Measurements from ENCODE around the gene TNRC6C.

TNRC6C gene

GRCh38 chr17:78095035-78095434, 136.5 kb downstream of the TNRC6C start:
- no peak for DNase-seq (ENCODE audit: low read depth)
- in situ Hi-C loops (cut with HindIII; ENCODE audit: low sequenced_read_pairs) = no loop called here
- H3K4me3 ChIP-seq (ENCODE audit: low read depth, low read length) = no peak overlapping the region
- no peak for TF ChIP-seq CTCF (IDR thresholded peaks at IDR 0.05; ENCODE audit: low read depth, low read length, missing control alignments)

GRCh38 chr17:78096093-78096492, 137.6 kb downstream of the TNRC6C start:
- DNase-seq (ENCODE audit: low read depth) = no peak
- in situ Hi-C loops (cut with HindIII; ENCODE audit: low sequenced_read_pairs) = no loop called here
- H3K4me3 ChIP-seq (ENCODE audit: low read depth, low read length) = no peak overlapping the region
- no peak for TF ChIP-seq CTCF (IDR thresholded peaks at IDR 0.05; ENCODE audit: low read depth, low read length, missing control alignments)

GRCh38 chr17:78101112-78101511, 142.6 kb downstream of the TNRC6C start:
- no peak for TF ChIP-seq CTCF (IDR thresholded peaks at IDR 0.05; ENCODE audit: low read depth, low read length, missing control alignments)
- in situ Hi-C loops (cut with HindIII; ENCODE audit: low sequenced_read_pairs) = no loop called here

GRCh38 chr17:78101542-78101941, 143.0 kb downstream of the TNRC6C start:
- no peak for TF ChIP-seq CTCF (IDR thresholded peaks at IDR 0.05; ENCODE audit: low read depth, low read length, missing control alignments)
- DNase-seq (ENCODE audit: low read depth) = no peak
- H3K4me3 ChIP-seq (ENCODE audit: low read depth, low read length) = no peak overlapping the region
- in situ Hi-C loops (cut with HindIII; ENCODE audit: low sequenced_read_pairs) = no loop called here

More at GRCh38 chr17:78101112-78101511, 142.6 kb downstream of the TNRC6C start:
- H3K4me3 ChIP-seq (ENCODE audit: low read depth, low read length) = no peak overlapping the region
- DNase-seq (ENCODE audit: low read depth) = no peak

GRCh38 chr17:78103311-78103710, 144.8 kb downstream of the TNRC6C start:
- no peak for DNase-seq (ENCODE audit: low read depth)
- no peak overlapping the region for H3K4me3 ChIP-seq (ENCODE audit: low read depth, low read length)
- TF ChIP-seq CTCF (IDR thresholded peaks at IDR 0.05; ENCODE audit: low read depth, low read length, missing control alignments) = no peak
- in situ Hi-C loops (cut with HindIII; ENCODE audit: low sequenced_read_pairs) = no loop called here

- no peak overlapping the region for H3K4me3 ChIP-seq (ENCODE audit: low read depth, low read length)
- TF ChIP-seq CTCF (IDR thresholded peaks at IDR 0.05; ENCODE audit: low read depth, low read length, missing control alignments) = no peak
- DNase-seq (ENCODE audit: low read depth) = no peak
- in situ Hi-C loops (cut with HindIII; ENCODE audit: low sequenced_read_pairs) = no loop called here
Measured at GRCh38 chr17:78104540-78104941, 146.0 kb downstream of the TNRC6C start.

- DNase-seq (ENCODE audit: low read depth) = no peak
- H3K4me3 ChIP-seq (ENCODE audit: low read depth, low read length) = no peak overlapping the region
- TF ChIP-seq CTCF (IDR thresholded peaks at IDR 0.05; ENCODE audit: low read depth, low read length, missing control alignments) = no peak
- in situ Hi-C loops (cut with HindIII; ENCODE audit: low sequenced_read_pairs) = no loop called here
Measured at GRCh38 chr17:78105101-78105500, 146.6 kb downstream of the TNRC6C start.
